Hypothalamus (tissue), 51 donors: ENCODE data around the gene APBA3.

Experiments
- DNase-seq, 51 donors: peaks; one replicate each; lab custom pipeline; 2025; lab: John Stamatoyannopoulos, UW

Gene APBA3

DNA sequence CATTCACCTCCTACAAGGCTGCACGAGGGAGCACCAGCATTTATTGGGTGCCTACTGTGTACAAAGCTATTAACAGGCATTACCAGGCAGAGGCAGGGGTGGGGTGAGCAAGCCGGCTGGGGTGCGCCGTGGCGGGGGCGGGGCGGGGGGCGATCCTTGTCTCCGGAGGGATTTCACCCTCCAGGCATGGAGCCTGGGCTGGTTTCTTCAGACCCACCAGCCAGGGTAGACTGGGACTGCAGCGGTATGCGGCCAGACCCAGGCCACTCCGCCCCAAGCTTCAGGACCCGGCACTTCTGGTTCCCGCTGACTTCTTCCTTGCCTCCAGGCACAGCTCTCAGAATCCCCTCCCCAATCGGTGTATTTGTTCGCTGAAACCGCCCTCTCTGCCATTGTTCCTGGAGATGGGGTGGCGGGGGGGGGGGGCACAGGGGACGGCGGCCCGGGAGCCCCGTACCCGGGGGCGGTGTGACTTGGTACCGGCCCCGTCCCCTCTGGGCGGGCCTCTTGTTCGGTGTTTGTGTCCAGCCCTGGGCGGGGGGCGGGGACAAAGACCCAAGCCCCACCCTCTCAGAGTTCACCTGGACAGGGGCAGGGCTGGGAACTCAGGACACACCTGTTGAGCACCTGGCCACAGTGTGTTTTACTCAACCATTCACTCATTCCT, 38.9 kb downstream of the APBA3 start:
- DNase-seq: no peak

DNA sequence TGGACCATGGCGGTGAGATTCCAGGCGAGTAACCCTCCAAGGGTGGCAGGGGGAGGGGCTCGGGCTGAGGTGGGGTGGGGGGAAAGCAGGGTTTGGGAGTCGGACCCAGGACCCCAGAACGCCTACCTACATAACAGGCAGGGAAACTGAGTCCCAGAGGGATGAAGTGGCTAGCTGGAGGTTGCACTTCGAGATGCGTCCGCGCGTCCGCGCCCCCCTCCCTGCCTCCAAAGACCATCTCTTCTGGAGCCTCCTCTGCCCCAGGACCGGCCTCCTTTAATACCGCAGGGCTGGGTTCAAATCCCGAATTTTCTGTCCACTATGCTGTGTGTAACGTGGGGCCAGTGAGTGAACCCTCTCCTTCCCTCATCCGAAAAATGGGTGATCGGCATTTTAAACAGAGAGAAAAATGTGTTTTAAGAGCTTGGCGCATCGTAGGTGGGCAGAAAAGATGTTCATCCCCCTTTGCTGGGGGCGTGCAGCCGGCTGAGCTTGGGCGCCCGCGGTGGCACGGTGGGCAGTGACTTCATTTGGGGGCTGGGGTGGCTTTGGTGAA, 39.5 kb downstream of the APBA3 start:
- no peak for DNase-seq

DNA sequence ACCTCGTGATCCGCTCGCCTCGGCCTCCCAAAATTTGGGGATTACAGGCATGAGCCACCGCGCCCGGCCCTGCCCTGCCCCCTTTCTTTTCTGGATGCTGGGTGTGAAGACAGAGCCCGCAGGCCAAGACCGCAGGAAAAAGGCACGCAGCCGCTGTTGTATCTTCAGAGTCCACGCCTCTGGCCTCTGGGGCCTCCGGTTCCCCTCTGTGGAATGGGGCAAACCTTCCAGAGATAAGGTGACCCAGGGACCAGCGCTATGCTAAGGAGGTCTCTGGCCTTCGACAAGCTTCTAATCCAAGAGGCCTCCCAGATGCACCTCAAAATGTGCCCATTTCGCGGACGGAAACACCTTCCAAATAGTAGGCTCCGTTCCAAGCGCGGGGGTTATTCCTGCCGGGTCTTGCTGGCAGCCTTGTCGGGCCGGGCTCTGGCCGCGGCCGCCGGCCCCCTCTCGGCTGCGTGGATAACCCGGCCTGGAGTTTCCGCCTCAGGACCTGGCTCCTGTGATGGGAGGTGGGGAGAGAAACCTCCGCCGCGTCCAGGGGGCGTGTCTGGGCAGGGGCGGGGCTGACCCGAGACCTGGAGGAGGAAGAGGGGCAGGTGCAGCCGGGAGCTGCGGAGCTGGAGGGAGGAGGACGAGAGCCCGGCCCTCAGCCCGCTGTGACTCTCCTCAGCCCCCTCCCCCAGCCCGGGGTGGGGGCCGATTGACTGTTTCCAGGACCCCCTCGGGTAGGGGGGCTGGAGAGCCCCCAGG, 40.2 kb downstream of the APBA3 start:
- DNase-seq: peak in 36 of 51 donors; percentile 2 to 59 (median 30)

DNA sequence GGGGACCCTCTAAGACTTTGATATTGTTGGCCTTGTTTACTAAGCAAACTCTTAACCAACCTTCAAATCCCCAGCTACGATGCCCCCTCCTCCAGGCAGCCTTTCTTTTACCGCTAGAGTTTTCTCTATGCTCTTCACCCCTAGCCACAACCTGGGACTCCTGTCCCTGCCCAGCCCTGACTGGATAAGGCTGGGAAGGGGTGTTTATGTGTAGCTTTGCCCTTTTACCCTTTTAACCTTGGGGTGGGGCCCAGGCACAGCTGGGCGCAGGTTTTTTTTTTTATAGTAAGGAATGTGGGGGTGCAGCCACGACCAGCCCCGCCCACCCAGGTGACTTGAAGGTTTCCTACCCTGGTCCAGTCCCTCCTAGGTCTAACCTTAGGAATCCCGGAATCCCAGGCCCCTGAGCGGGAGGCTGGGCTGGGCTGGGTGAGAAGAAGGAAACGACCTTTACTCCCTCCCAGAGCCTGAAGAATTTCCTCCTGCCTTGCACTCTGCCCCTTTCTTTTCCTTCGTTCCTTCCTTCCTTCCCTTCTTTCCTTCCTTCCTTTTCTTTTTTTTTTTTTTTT, 41.1 kb downstream of the APBA3 start:
- no peak for DNase-seq

DNA sequence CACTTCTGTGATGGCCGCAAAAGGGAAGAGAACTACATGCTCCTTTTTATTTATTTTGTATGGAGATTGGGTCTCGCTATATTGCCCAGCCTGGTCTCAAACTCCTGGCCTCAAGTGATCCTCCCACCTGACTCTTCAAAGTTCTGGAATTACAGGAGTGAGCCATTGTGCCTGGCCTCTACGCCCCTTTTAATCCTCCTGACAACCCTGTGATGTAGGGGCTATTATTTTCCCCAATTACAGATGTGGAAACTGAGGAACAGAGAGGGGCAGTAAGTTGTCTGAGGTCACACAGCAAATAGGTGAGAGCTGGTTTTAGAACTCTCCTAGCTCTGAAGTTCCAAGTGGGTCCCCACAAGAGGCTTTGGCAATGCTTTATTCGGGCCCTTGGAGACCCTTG, 41.6 kb downstream of the APBA3 start:
- DNase-seq: no peak

DNA sequence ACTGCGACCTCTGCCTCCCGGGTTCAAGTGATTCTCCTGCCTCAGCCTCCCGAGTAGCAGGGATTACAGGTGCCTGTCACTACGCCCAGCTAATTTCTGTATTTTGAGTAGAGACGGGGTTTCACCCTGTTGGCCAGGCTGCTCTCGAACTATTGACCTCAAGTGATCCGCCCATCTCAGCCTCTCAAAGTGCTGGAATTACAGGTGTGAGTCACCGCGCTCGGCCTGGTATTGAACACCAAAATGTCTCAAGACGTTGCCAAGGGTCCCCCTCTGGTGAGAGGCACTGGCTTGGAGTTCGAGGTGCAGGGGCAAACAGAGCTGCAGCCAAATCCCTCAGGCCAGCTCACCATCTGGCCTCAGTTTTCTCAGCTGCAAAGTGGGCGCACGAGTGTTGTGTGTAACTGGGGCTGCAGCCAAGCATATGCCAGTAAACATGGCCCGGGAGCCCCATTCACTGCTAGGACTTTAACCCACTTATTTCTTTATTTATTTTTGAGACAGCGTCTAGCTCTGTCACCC, 45.3 kb downstream of the APBA3 start:
- no peak for DNase-seq

DNA sequence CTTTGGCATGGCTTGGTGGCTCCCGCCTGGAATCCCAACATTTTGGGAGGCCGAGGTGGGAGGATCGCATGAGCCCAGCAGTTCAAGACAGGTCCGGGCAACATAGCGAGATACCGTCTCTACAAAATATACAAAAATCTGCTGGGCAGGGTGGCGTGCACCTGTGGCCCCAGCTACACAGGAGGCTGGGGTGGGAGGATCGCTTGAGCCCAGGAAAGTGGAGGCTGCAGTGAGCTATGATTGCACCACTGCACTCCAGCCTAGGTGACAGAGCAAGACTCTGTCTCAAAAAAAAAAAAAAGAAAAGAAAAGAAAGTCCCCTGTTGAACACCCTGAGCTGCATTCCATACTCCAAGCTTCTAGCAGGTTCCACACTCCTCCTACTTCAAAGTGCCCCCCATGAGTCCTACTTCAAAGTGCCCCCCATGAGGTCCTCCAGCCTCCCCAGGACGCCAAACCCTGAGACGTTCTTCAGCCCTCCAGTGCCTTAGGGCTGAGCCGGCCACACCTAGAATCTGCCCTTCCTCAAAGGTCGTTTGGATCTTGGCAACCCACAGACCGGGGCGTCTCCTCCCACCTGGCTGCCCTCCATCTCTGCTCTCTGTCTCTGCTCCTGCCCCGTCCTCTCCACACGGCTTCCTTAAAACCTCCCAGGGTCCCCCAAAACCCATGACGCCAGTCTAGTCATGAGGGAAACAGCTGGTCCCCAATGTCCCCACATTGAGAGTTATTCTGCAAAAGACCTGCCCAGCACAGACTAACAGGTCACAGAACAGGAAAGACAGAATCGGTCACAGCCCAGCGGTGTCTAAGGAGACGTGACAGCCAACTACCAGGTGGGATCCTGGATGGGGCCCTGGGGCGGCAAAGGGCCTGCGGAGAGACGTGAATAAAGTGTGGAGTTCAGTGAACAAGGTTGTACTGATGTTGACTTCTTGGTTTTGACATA, 48.6 kb downstream of the APBA3 start:
- DNase-seq: no peak

DNA sequence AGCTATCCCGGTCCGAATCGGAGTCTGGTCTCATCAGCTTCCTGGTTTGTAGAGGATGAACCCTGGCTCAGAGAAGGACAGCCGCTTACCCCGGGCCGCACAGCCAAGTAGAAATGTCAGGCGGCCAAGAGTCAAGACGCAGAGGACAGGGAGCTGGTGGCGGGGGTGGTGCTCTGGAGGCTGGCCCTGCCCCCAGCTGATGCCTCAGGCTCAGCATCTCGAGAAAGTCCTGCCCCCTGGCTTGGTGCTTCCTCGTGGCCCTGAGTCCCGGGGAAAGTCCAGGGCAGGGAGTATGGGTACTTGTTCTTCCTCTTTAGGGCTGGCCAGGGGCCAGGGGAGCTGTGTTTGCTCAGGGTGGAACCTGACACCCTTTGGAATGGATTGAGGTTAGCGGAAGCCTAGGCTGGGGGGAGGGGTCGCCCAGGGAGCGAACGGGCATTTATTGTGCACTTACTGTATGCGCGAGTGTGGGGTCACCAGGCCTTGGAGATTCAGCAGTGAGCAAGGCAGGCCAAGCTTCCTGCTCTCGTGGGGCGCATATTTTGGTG, 51.2 kb downstream of the APBA3 start:
- DNase-seq: peak in 23 of 51 donors; percentile 2 to 44 (median 21)

DNA sequence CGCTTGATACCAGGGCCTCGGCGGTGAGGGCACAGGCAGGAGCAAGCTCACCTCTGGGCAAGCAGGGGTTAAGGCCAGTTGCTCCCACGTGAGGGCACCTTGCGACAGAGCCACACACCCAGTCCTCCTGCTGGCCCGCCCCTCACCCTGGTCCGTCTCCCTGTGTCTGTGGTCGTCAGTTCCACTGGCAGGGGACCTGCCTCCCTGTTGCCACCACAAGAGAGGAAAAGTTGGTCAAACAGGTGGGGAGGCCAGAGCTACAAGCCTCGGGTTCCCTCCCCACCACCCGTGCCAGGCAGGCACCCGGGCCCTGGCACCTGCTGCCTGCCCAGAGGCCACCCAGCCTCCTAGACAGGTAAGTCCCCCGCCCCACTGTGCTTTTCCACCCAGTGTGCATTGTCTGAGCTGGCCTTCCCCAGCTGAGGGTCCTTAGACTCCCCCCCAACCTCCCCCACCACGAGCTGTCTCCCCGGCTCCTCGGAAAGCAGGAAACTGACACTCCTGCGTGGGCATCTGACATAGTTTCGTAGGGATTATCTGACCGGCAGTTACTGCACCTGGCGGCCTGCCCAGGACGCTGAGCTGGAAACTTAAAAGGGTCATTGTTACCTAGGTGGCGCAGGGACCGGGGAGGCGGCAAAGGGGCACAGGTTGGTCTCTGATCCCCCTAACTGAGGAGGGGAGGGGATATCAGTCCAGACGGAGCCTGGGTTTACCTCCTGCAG, 53.1 kb downstream of the APBA3 start, which contains the start of gene TJP3:
TSS of gene TJP3 (plus strand) at position 178 of the 725 bp plus-strand sequence. CDS start 20,049 bp downstream, outside the sequence.
- DNase-seq: no peak

DNA sequence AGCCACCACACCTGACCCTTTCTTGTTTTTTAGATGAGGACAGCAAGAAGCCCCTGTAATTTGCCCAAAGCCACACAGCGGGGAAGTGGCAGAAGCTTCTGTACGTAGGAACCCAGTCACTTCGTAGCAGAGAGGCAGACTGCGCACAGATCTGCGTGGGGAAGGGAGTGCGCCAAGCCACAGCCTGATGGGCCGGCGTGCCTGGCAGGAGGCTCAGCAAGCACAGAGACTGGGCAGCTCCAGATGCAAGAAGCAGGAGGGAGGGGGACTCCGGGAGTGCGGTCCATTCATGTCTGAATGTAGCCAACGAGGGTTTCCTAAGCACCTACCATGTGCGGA, 53.7 kb downstream of the APBA3 start:
- DNase-seq: no peak

DNA sequence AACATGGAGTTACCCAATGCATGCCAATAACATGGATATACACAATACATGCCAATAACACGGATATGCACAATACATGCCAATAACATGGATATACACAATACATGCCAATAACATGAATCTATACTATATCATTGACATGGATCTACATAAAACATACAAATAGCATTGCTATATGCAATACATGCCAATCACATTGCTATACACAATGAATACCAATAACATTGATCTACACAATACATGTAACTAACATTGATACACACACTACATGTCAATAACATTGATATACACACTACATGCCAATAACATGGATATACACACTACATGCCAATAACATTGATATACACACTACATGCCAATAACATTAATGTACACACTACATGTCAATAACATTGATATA, 60.3 kb downstream of the APBA3 start:
- no peak for DNase-seq
